Stimulated activated CD8-positive, alpha-beta memory T cell treated with anti-CD3 and anti-CD28 coated beads, Interleukin-12 subunit alpha, Interleukin-12 subunit beta, amount 100 ng/mL, for 1 hour (primary cell): ENCODE measurements around the gene TMEM273.

ENCODE experiments used
- DNase-seq: peaks from one replicate; pipeline ENCODE4 v3.0.0-alpha.2; 2020; ENCODE audit warnings: low read depth

Gene TMEM273

GRCh38 chr10:49115796-49116508 is 72.2 kb downstream of the TMEM273 start:
- no peak for DNase-seq

DNA sequence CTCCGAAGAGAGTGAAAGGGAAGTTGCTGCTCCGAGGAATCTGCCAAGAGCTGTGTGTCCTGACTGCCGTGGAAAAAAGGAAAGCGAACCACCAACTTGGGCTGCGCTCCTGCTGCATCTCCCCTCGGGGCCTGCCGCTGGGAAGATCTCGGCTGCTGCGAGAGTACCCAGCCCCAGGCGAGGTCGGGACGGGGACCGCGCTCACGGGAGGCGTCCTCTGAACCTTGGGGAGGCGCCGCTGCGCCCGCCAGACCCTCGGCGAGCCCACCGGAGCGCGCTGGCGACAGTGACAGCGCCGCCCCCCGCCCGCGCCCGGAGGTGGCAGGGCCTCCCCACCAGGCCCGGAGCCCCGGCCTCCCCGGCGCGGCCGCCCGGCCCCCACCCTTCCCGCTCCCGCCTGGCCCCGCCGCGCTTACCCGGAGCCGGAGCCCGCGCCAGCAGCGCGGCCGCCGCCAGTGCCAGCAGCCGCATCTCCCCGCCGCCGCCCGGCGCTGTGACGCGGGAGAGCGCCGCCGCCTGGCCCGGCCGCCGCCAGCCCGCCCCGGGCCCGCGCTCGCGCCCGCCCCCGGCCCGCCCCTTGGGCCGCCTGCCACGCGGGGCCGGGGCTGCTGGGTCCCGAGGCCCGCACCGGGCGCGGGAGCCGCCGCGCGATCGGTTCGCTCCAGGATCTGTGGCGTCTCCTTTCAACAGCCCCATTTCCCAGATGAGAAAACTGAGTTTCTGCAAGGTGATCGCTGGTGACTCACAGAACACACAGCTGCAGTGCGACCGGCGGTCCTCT is 73.0 kb downstream of the TMEM273 start, which contains the start of gene VSTM4:
Gene VSTM4, minus strand, starts transcription at position 508 of the 781 bp plus-strand sequence. Its CDS starts 37 bp downstream, at position 471.
- no peak for DNase-seq

DNA sequence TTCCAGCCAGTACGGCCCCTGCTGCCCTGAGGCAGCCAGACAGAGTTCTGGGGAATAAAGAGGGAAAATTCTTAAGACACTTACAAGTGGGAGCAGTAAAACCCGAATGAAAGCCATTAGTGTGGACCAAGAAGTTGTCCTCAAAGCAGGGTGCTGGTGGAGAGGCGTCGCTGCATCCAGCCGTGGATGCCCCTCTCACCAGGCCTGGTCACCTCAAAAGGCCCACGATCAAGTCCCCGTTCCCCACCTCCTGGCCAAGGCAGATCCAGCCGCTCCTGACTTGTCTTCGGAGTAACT is 73.5 kb downstream of the TMEM273 start:
- DNase-seq: no peak

GRCh38 chr10:49113741-49114141 is 74.5 kb downstream of the TMEM273 start:
- no peak for DNase-seq

DNA sequence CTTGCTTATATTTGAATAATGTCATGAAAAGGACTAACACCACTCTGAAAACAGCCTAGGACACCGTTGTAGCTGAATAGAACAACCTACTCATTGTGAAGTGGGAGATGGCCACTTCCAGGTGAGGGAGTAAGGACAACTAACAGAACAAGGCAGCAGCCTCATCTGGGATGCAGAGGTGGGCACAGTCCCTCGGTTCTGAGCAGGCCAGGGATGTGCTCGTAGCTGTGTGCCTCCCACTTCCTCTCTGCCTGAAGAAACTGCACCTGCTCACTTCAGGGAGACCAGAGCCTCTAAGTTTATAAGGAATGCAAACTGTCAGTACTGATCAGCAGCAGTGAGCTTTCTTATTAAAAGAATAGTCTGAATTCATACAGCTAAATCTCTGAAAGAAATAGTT is 75.3 kb downstream of the TMEM273 start:
- no peak for DNase-seq

DNA sequence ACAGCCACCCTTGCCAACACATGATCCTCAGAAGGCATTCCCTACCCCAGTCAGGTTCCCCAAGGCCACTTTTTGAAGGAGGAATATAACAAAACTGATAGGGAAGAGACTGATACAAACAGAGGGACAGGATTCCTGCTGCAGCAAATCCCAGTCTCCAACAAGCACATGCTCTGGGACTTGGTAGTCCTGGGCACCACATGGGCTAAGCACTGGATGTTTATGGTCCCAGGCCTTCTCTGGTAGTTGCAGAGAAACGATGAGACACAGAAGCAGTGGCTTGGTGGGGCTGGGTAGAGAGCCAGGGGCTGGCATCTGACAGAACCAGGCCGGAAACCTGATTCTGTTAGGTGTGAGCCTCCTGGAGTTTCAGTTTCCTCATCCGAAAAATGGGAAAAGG is 76.1 kb downstream of the TMEM273 start:
- DNase-seq: no peak

GRCh38 chr10:49111320-49111698 is 76.9 kb downstream of the TMEM273 start:
- DNase-seq: no peak

GRCh38 chr10:49110684-49111319 is 77.4 kb downstream of the TMEM273 start:
- no peak for DNase-seq

- no peak for DNase-seq
These were observed 78.4 kb downstream of the TMEM273 start for GRCh38 chr10:49109669-49110340.

- DNase-seq: no peak
These were observed 79.5 kb downstream of the TMEM273 start for GRCh38 chr10:49108656-49109055.

GRCh38 chr10:49107887-49108267 is 80.3 kb downstream of the TMEM273 start:
- DNase-seq: no peak

DNA sequence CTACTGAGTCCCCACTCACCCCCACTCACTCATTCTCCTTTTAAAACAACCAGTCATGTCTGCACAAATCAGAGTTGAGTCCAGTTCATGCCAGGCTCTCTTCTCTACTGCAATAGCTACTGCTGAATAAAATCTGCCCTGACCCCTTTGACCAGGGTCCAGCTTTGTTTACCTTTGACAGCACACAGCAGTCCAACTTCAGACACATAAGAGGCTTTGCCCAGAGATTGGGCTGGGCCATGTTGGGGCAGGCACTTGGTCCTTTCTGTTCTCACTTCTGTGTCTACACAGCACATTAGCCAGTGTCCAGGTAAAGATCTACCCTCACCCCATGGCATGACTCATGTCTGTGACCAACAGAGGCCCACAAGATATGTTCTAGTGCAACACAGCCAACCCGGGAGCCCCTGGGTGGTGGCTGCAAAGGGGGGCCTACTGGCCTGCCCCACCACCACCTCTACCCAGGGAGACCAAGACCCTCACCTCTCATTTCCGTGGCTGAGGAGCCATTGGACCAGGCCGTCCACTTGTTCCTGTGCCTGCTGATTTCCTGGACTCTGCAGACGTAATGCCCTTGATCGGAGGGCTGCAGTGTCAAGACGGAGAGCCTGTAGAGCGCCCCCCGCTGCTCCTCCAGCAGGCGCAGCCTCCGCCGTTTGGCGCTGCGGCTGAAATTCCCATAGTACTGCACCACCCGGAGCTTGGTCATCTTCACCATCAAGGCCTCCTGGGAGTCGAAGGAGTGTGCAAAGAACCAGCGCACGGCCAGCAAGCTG is 80.9 kb downstream of the TMEM273 start:
- no peak for DNase-seq

GRCh38 chr10:49106451-49106850 is 81.7 kb downstream of the TMEM273 start:
- no peak for DNase-seq

GRCh38 chr10:49105076-49105475 is 83.1 kb downstream of the TMEM273 start:
- no peak for DNase-seq
